OCI-LY1 (cell line): ENCODE measurements around the gene MOK.

Source experiments
- CTCF ChIP-seq: fragments of 200-600 bp; sonication (generic), shearing (Covaris generic); IDR thresholded peaks from 2 replicates; pipeline ENCODE4 v1.5.1; 2017; ENCODE audit warnings: mild to moderate bottlenecking, antibody characterized with exemption, low read length, moderate library complexity, mixed read lengths
- EZH2 ChIP-seq: fragments of 200-600 bp; sonication (generic), shearing (Covaris generic); IDR thresholded peaks from 2 replicates; pipeline ENCODE4 v1.8.0; 2017; ENCODE audit warnings: borderline replicate concordance, mixed run types, mild to moderate bottlenecking, antibody characterized with exemption, low read length, moderate library complexity, mixed read lengths

DNA sequence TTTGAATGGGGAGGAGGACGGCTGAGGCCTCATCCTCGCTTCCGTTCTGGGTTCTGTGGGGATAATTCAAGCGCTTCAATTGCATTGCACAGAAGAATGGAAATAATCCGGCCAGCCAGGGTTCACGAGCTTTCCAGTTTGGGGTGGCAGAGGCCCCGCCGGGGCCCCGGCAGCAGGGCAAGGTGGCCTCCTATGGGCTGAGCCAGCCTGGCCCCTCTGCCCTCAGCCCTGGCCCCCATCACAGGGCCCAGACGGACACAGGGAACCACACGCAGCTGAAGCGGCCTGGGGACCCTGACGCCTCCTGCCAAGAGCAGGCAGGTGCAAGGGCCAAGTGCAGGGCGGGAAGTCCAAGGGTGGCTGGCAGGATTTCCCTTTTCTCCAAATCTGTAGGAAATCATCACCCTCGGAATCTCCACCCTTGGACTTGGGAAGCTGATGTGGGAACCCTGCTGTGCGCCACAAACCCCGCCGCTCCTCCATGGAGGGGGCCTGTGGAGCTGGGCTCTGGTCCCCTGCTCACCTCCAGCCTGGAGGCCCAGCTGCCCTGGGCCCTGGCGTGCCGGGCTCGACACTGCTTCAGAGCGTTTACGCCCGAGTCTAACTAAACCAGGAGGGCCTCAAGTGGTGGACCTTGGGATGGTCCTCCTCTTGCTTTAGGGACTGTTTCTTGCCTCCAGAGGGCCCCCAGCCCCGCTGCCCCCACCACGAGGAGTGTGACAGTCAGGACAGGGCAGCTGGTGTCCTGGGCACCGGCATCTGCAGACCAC is 78.4 kb downstream of the MOK start:
- no peak for TF ChIP-seq CTCF
- no peak for TF ChIP-seq EZH2
